Smooth muscle cell of the brain vasculature (primary cell): ENCODE data around the gene CACNA1B.

Source experiments
- DNase-seq: peaks from one replicate; pipeline ENCODE4 v3.0.0-alpha.2; 2012; ENCODE audit warnings: low read depth, low spot score

CACNA1B gene

GRCh38 chr9:137959641-137960411 is 82.2 kb downstream of the CACNA1B start:
- no peak for DNase-seq

DNA sequence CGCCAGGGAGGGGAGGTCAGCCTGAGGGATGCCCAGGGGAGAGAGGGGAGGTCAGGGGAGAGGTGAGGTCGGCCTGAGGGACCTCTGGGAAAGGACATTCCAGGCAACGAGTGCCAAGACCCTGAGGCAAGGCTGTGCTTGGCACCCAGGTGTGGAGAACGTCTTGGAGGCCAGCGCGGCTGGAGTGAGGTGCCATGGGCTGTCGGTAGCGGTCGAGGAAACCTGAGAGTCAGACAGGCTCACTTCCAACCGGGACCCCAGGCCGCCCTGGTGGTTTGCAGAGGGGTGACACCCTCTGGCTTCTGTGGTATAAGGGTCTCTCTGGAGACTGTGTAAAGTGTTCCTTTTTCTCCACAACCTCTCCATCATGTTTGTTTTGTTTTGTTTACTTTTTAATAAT is 82.9 kb downstream of the CACNA1B start:
- no peak for DNase-seq

GRCh38 chr9:137963525-137963924 is 85.9 kb downstream of the CACNA1B start:
- no peak for DNase-seq

DNA sequence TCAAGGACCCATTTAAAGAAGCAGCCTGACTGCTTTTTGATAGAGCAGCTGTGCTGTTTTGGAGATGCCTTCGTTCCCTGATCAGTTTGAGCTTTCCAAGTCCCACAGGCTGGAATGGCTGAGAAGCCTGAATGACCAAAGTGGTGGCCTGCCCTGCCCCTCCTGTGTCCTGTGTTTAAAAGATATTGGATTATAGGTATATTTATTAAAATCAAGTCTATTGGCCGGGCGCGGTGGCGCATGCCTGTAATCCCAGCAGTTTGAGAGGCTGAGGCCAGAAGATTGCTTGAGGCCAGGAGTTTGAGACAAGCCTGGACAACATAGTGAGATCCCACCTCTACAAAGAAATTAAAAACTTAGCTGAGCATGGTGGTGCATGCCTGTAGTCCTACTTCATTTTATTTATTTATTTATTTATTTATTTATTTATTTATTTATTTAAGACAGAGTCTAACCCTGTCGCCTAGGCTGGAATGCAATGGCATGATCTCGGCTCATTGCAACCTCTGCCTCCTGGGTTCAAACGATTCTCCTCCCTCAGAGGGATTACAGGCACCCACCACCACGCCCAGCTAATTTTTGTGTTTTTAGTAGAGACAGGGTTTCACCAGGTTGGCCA is 87.7 kb downstream of the CACNA1B start:
- DNase-seq: no peak

DNA sequence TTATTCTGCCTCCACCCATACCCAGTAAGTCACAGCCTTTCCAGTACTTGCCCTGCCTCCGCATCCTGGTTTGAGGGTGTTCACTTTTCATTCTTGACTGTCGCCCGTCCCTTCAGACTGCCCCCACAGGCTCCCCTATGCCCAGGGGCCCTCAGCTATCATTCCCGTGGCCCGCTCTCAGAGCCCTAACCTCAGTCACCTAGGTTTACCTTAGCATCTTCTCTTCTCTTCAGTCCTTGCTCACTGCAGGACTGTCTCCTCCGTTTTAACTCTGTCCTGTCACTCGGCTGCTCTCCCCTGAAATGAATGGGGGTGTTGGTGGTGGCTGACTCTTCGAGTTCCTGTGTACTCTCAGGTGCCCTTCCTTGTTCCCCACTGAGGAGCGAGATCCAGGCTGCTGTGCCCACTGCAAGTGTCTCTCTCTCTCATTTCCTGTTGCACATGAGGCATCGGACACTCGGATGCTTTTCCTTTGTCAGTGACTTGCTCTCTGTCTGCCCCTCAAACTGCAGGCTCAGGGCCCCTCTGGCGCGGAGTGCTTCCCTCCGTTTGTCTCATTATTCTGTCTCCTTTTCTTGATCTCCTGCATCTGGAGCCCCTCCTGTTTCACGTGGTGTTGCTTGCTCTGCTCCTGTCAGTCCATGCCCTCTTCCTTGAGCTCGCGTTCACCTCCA is 89.8 kb downstream of the CACNA1B start:
- no peak for DNase-seq

DNA sequence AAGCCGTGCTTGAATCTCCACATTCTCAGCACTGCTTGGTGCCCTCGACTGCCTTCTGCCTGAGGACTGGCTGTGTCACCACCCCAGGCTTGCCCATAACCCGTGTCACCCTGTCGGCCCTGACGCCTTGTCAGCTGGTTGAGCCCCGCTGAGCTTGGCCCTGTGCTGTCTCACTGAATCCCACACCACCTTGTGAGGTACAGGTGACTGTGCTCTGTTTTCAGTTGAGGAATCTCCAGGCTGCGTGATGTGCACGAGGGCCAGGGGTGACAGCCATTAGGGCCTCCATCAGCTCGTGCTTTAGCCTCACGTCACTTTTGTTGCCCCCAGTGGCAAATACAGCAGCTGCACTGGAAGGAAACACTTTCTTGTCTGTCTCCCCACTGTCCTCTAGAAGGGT is 90.7 kb downstream of the CACNA1B start:
- DNase-seq: no peak

DNA sequence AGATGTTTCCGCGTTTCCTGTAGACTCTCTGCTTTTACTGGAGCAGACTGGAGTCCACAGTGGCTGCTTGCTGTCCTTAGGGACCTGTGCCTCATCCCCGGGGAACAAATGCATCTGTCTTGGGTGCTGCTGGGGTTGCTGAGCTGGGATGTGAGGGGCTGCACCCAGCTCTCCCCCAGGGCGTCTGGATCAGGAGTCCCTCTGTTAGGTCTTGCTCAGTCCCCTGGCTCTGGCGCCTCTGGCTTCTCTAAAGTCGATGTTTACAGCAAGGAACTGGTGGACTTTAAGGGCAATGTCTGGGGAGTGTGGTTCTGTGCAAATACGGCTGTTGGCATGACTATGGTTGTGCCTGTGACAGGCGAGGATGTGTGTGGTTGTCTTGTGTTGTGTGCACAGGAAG is 91.4 kb downstream of the CACNA1B start:
- DNase-seq: no peak

GRCh38 chr9:137969685-137970084 is 92.1 kb downstream of the CACNA1B start:
- no peak for DNase-seq

- DNase-seq: no peak
Measured at GRCh38 chr9:137970098-137970497, 92.5 kb downstream of the CACNA1B start.

- DNase-seq: no peak
Measured at GRCh38 chr9:137970686-137971476, 93.3 kb downstream of the CACNA1B start.

- DNase-seq: no peak
Measured at GRCh38 chr9:137971477-137972138, 94.0 kb downstream of the CACNA1B start.

- no peak for DNase-seq
Measured at GRCh38 chr9:137972355-137972987, 94.9 kb downstream of the CACNA1B start.

GRCh38 chr9:137972988-137973470 is 95.4 kb downstream of the CACNA1B start:
- no peak for DNase-seq

GRCh38 chr9:137973829-137974416 is 96.3 kb downstream of the CACNA1B start:
- DNase-seq: no peak

GRCh38 chr9:137974746-137975526 is 97.4 kb downstream of the CACNA1B start:
- no peak for DNase-seq

- DNase-seq: no peak
Measured at GRCh38 chr9:137975527-137975913, 97.9 kb downstream of the CACNA1B start.

- DNase-seq: no peak
Measured at GRCh38 chr9:137975936-137976565, 98.5 kb downstream of the CACNA1B start.

DNA sequence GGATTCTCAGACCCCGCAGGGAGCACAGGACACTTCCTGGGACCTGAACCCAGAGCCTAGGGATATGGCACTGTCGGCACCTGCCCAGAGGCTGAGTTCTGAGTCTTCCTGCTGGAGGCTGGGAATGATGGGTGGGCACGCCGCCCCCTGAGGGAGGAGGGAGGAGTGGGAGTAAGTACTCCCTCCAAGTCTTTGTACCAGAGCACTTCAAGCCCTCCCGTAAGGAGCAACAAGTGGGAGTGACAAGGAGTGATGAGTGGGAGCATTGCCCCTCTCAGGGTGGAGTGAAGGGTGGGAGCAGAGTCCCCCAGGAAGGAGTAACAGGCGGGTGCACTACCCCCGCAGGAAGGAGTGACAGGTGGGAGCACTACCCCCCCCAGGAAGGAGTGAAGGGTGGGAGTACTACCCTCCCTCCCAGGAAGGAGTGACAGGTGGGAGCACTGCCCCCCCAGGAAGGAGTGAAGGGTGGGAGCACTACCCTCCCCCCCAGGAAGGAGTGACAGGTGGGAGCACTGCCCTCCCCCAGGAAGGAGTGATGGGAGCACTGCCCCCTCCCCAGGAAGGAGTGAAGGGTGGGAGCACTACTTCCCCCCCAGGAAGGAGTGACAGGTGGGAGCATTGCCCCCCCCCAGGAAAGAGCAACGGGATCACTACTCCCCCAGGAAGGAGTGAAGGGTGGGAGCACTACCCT is 100.1 kb downstream of the CACNA1B start:
- no peak for DNase-seq
